ENCODE measurements around the gene NOL9.

- no peak for TF ChIP-seq CTCF (IDR thresholded peaks at IDR 0.05)
- no peak for TF ChIP-seq EP300 (IDR thresholded peaks at IDR 0.05)
- no peak for TF ChIP-seq POLR2AphosphoS5 (IDR thresholded peaks at IDR 0.05)
Observed at GRCh38 chr1:6519935-6520671, 34.2 kb downstream of the NOL9 start.

Data from stomach (tissue), 4 donors.